NCI-H2107 treated with DMSO at 0.1 percent for 48 hours (cell line): ENCODE data around the gene SMPD4.
"Not testable (repeated sequence)": the region's sequence is repeated elsewhere in the genome, so short reads cannot be mapped to it uniquely, and the experiment has no call there.

ENCODE experiments used
- DNase-seq: peaks from one replicate; lab custom pipeline; 2025; ENCODE audit not compliant: unreplicated experiment; lab: John Stamatoyannopoulos, UW

The SMPD4 gene

GRCh38 chr2:130181325-130181879 lies at the start of gene SMPD4:
Gene SMPD4, minus strand, starts transcription at chr2:130181602. Its CDS starts 5,010 bp downstream, at chr2:130176592.
- DNase-seq, result peak; percentile 85

- DNase-seq, result not testable (repeated sequence)
Measured at GRCh38 chr2:130230907-130231306, 49.5 kb upstream of the SMPD4 start.

GRCh38 chr2:130230376-130230775 lies 49.0 kb upstream of the SMPD4 start:
- DNase-seq, result not testable (repeated sequence)

GRCh38 chr2:130229161-130229510 lies 47.7 kb upstream of the SMPD4 start:
- not testable (repeated sequence) for DNase-seq

GRCh38 chr2:130228467-130229160 lies 47.2 kb upstream of the SMPD4 start:
- DNase-seq, result not testable (repeated sequence)

GRCh38 chr2:130228005-130228404 lies 46.6 kb upstream of the SMPD4 start:
- DNase-seq, result not testable (repeated sequence)

- DNase-seq, result not testable (repeated sequence)
Measured at GRCh38 chr2:130222523-130222922, 41.1 kb upstream of the SMPD4 start.

GRCh38 chr2:130220505-130220904 lies 39.1 kb upstream of the SMPD4 start:
- not testable (repeated sequence) for DNase-seq

- DNase-seq, result not testable (repeated sequence)
Measured at GRCh38 chr2:130219147-130219546, 37.7 kb upstream of the SMPD4 start.

- DNase-seq, result not testable (repeated sequence)
Measured at GRCh38 chr2:130207051-130207450, 25.6 kb upstream of the SMPD4 start.

- not testable (repeated sequence) for DNase-seq
Measured at GRCh38 chr2:130203150-130203549, 21.7 kb upstream of the SMPD4 start.

GRCh38 chr2:130202518-130202917 lies 21.1 kb upstream of the SMPD4 start:
- not testable (repeated sequence) for DNase-seq

GRCh38 chr2:130198343-130198742 lies 16.9 kb upstream of the SMPD4 start, which contains the start of gene TUBA3E:
Gene TUBA3E, minus strand, starts transcription at chr2:130198439. Its CDS starts 79 bp downstream, at chr2:130198360.
- no peak for DNase-seq

- not testable (repeated sequence) for DNase-seq
Measured at GRCh38 chr2:130196052-130196451, 14.7 kb upstream of the SMPD4 start.

- DNase-seq, result not testable (repeated sequence)
Measured at GRCh38 chr2:130195089-130195635, 13.8 kb upstream of the SMPD4 start.

- not testable (repeated sequence) for DNase-seq
Measured at GRCh38 chr2:130193824-130194223, 12.4 kb upstream of the SMPD4 start.

GRCh38 chr2:130192451-130192850 lies 11.0 kb upstream of the SMPD4 start:
- DNase-seq, result not testable (repeated sequence)

- not testable (repeated sequence) for DNase-seq
Measured at GRCh38 chr2:130191319-130191718, 9.9 kb upstream of the SMPD4 start.

- DNase-seq, result no peak
Measured at GRCh38 chr2:130190237-130190636, 8.8 kb upstream of the SMPD4 start.

GRCh38 chr2:130188958-130189357 lies 7.6 kb upstream of the SMPD4 start:
- not testable (repeated sequence) for DNase-seq

GRCh38 chr2:130187859-130188792 lies 6.7 kb upstream of the SMPD4 start:
- not testable (repeated sequence) for DNase-seq
